HG02759 (cell line): Measurements from ENCODE around the gene PLCL1.
"Not testable (repeated sequence)": the region's sequence is repeated elsewhere in the genome, so short reads cannot be mapped to it uniquely, and the experiment has no call there.

ENCODE experiments used
- ATAC-seq: cut with Tn5 transposase; IDR thresholded peaks from one replicate; pipeline ENCODE4 v1.9.1; 2021; ENCODE audit warnings: mild to moderate bottlenecking, moderate library complexity; ENCODE audit not compliant: unreplicated experiment

Gene PLCL1

GRCh38 chr2:197809064-197809463 lies 4.7 kb downstream of the PLCL1 start:
- no peak for ATAC-seq

DNA sequence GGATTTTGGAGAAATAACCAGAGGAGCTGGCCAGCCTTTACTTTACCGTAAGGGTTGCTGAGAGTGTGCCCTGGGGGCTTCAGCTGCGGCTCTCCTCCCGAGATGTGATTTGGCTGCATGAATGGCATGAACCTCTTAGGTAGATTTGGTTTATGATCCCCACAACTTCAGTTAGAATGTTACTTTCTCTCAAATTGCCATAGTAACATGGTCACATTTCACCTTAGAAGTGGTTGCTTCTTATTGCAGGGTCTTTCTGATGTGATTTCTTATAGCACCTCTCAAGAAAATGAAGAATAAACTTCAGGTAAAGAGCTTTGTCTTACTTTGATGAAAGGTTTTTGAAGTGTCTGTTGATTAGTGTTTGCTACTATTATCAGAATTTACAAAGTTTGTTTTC lies 5.6 kb downstream of the PLCL1 start:
- no peak for ATAC-seq

- ATAC-seq = no peak
Observed at GRCh38 chr2:197810491-197810890, 6.1 kb downstream of the PLCL1 start.

DNA sequence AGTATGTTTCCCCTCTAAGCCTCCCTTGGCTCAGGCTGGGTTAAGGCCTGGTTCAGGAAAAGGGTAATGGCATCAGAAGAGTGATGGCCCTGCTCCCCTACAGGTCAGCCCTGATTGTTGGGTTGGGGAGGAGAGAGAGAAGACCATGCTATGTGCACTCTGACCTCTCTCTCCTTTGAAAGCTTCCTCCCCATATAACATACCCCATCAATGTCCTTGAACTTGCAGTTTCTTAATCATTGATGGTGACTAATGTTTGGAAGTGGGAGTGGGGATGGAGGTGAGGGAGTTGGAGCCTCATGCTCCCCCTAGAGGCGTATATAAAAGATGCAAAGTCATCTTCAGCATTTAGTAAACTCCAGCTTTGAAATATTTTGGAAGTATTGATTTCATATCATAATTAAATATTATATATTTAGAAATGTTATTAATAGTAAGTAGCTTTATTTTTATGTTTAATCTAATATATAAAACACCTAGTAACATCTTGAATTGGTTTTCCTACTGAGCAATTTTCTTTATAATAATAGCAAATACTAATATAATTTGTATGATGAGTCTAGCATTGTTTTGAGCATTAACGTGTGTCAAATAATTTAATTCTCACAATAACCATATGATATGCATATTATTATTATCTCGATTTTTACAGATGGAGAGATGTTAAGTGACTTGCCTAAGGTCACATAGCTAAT lies 8.8 kb downstream of the PLCL1 start:
- peak; percentile 65 for ATAC-seq

DNA sequence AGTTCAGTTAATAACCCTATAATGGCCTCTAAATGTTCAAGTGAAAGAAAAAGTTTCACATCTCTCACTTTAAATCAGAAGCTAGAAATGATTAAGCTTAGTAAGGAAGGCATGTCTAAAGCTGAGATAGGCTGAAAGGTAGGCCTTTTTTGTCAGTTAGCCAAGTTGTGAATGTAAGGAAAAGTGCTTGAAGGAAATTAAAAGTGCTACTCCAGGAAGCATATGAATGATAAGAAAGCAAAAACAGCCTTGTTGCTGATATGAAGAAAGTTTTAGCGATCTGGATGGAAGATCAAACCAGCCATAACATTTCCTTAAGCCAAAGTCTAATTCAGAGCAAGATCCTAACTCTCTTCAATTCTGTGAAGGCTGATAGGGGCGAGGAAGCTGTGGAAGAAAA lies 10.1 kb downstream of the PLCL1 start:
- no peak for ATAC-seq

DNA sequence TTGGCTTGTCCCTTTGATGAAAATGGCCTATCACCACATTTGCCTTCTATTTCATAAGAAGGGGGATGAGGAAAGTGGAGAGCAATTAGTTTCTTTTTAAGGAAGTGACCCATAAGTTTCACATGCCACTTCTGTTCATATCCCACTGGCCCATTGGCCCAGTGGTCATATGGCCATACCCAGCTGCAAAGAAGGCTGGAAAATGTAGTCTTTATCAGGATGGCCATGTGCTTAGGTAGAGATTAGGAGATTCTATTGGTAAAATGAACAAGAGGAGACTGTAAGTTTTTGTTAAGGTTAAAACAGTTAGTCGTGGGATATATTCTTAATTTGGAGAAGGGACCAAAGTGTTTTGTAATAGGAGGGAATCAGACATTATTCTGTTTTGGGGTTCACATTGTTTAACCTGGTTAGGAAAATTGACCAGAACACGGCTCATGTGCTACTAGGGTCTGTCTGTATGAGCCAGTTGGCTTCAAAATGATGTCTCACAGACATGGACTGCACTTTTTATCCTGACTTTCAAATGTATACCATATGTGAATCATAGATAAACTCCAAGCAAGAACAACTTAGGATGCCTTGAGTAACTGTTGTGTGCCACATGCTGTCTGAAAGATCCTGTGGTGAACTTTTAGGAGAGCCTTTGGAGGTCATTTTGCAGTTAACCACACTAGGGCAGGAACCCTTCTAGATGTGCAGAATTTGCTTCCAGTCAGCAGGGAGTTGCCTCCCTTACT lies 17.3 kb downstream of the PLCL1 start:
- ATAC-seq = no peak

DNA sequence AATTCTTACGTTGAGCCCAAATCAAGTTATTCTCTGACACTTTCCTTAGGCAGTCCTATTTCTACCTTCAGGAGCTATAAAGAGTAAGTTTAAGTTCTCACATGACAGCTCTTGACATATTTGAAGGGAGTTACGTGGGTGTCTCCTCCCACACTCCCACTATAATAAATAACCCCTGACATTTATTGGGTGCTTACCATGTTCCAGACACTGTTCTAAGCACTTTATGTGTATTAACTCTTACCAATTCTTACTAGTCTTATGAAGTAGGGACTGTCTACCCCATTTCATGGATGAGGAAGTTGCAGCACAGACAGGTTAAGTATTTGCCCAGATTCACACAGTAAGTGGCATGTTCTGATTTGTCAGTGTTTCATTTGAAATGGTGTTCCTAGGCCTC lies 17.9 kb downstream of the PLCL1 start:
- ATAC-seq = no peak

DNA sequence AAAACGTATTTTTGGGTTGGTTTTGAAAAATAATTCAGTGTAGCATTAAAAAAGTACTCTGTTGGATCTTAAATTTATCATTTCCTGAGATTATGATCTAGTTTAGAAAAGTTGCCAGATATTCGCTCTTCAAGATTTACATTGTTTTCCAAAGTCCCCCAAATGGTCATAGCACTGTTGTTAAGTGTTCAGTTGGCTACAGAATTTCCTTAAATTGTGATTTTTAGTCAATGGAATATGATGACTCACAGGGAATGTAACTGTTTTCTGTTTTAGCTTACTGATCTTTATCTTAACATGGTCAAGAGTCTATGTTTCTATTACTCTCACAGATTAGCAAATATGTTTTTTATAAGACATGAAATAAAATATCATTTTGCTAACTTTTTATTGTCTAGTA lies 23.2 kb downstream of the PLCL1 start:
- ATAC-seq = no peak

GRCh38 chr2:197828464-197829135 lies 24.2 kb downstream of the PLCL1 start:
- ATAC-seq = no peak

GRCh38 chr2:197834771-197835170 lies 30.4 kb downstream of the PLCL1 start:
- ATAC-seq = not testable (repeated sequence)

DNA sequence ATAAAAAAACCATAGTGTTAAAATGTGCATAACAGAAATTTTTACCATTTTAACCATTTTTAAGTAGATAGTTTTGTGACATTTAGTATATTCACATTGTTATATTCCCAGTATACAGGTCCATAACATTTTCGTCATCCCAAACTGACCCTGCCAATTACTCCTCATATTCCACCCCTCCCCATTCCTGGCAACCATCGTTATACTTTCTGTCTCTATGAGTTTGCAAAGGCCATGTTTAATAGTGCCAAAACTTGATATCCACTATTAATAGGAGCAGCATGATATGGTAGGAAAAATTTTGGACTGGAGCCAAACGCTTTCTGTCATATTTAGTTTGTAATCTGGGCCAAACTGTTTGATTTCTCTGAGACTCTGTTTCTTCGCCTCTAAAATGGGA lies 30.9 kb downstream of the PLCL1 start:
- ATAC-seq = no peak

DNA sequence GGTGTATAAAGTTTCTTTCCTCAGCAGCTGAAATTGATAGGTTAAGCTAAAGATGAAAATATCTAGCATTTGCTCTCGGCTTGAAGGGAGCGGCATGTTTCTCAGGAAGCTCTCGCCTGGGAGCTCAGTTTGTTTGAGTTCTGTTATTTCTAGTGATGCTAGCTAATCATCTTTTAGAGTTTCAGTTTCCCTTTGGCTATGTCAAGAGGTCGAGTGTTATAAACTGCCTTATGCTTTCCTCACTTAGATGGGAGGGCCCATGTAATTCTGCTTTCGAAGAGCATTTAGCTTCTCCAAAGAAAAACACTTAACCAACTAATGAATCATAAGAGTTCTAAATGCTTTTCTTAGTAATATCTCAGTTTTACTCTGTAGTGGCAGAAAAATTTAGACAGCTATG lies 33.6 kb downstream of the PLCL1 start:
- ATAC-seq = peak; percentile 99

GRCh38 chr2:197838579-197838978 lies 34.2 kb downstream of the PLCL1 start:
- ATAC-seq = no peak

DNA sequence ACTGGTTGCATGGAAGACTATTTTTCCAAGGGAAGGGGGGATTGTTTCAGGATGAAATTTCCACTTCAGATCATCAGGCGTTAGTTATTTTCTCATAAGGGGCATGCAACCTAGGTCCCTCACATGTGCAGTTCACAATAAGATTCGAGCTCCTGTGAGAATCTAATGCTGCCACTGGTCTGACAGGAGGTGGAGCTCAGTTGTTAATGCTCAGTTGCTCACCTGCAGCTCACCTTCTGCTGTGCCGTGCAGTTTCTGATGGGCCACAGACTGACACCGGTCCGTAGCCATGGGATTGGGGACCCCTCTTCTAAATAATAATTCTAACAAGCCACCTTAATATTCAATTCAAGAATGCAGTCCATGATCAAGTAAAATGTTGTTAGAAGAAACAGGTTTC lies 34.9 kb downstream of the PLCL1 start:
- no peak for ATAC-seq

DNA sequence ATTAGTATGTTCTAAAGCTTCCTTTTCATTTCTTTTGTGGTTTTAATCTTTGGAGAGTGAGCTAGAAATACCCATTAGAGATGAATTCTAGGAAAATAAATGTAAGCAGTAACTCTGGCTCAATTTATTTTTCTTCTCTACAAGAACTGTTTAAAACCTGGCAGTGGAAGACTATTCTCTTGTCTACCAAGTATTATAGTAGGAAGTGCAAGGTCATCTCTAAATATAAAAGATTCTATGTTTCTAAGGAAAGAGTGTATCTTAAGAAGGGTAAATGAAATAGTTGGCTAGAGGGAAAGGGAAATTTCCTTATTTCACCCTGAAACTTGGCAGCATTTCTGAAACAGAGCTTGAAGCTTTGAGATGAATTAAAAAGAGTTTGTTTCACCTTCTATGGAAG lies 35.5 kb downstream of the PLCL1 start:
- ATAC-seq = no peak

GRCh38 chr2:197846128-197846527 lies 41.7 kb downstream of the PLCL1 start:
- ATAC-seq = no peak

DNA sequence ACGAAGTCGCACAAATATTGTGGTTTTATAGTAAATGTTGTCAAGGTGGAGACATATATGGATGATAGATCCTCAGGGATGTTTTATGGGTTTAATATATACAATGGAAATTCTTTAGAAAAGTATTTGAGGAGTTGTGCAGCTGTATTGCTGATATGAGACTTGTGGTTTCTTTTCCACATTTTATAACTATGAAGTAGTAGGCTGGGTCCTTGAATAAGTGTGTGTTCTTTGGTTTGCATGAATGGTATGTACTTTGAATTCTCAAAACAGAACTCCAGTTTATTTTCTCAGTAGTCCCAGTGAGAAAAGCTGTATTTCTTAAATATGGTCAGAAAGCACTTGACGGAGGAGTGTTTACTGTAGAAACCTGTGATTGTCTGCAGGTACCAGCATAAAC lies 42.4 kb downstream of the PLCL1 start:
- no peak for ATAC-seq

GRCh38 chr2:197847651-197848401 lies 43.4 kb downstream of the PLCL1 start:
- ATAC-seq = no peak

DNA sequence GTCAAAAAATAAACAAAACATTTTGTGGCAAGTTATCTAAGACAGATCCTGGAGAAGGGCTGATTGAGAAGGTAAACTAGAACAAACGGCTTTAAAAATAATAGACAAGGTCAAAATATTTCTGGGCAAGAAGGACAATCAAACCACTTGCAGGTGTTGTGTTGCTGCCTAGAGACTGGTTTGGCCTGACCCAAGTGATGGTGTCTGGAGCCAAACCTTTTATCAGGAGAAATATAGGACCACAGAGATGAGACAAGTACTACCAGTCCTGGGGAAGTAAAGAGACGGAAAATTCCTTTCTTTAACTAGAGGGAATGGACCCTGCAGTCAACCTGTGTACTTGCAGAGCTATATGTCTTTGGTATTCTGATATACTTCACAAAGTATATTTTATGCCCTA lies 44.2 kb downstream of the PLCL1 start:
- ATAC-seq = no peak

DNA sequence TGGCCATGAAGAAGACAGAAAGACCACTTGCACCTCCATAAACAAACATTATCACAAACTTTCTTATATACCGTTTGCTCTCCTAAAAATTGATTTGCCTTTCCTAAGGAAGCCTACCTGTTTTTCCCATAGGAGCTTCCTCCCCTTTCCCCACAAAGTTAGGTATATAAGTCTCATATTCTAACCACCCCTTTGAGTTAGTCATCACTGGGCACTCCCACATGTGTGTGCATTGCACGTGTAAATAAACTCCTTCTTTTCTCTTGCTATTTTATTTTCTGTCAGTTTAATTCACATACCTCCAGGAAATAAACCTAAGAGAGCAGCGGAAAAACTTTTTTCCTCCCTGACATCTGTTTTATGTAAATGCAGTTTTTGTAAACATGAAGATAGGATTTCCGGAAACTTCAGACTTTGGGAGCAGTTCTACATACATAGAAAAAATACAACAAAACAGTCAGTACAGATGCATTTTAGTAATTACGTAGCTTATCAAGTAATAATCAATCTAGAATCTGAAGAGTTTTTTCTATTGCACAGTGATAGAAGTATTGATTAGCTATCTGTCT lies 46.6 kb downstream of the PLCL1 start:
- no peak for ATAC-seq

GRCh38 chr2:197851451-197851850 lies 47.1 kb downstream of the PLCL1 start:
- ATAC-seq = no peak
